ENCODE data around the gene SERTM2.
"Not testable (repeated sequence)": the region's sequence is repeated elsewhere in the genome, so short reads cannot be mapped to it uniquely, and the experiment has no call there.

Gene SERTM2
- total RNA-seq = 0 reads per million in 2 experiments

DNA sequence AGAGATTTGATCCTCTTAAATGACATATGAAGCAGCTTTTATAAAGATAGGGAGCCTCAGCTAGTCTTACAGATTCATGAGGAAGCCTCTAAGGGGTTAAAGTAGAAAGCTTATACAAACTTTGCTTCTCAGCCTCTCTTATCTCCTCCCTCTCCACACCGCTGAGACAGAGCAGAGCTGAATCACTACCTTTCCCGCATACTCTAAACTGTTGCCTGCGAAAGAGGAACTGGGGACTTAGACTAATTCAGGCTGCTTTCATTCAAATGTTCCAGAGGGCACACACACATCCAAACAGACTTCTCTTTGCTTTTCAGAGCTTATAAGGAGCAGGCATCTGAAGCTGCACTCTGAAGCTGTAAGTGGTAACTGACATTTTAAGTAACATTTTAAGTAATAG is at the start of gene SERTM2:
Gene SERTM2, plus strand, starts transcription at position 169 of the 400 bp plus-strand sequence. CDS start 7,213 bp downstream, outside the sequence.
- DNase-seq (ENCODE audit: low read depth) = no peak

GRCh38 chrX:111465669-111466068 is 45.8 kb upstream of the SERTM2 start:
- DNase-seq (ENCODE audit: low read depth) = no peak

- no peak for DNase-seq (ENCODE audit: low read depth)
Measured at GRCh38 chrX:111467896-111468295, 43.5 kb upstream of the SERTM2 start.

DNA sequence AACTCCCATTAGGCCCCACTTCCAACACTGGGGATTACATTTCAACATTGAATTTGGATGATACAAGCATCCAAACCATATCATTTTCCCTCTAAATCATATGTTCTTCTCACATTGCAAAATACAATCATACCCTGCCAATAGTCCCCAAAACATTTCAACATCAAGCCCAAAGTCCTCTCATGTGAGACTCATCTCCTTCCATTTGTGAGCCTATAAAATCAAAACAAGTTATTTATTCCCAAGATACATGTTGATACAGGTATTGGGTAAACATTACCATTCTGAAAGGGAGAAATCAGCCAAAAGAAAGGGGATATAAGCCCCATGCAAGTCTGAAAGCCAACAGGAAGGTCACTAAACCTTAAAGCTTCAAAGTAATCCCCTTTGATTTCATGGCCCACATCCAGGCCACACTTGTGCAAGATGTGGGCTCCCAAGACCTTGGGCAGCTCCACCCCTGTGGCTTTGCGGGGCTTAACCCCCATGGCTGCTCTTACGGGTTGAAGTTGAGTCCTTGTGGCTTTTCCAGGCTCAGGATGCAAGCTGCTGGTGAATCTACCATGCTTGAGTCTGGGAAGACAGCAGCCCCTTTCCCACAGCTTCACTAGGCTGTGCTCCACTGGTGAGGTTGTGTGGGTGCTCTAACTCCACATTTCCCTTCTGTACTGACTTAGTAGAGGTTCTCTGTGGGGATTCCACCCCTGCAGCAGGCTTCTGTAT is 40.6 kb upstream of the SERTM2 start:
- DNase-seq (ENCODE audit: low read depth) = no peak

GRCh38 chrX:111481896-111482295 is 29.5 kb upstream of the SERTM2 start:
- DNase-seq (ENCODE audit: low read depth) = no peak

- no peak for DNase-seq (ENCODE audit: low read depth)
Measured at GRCh38 chrX:111483135-111483534, 28.3 kb upstream of the SERTM2 start.

DNA sequence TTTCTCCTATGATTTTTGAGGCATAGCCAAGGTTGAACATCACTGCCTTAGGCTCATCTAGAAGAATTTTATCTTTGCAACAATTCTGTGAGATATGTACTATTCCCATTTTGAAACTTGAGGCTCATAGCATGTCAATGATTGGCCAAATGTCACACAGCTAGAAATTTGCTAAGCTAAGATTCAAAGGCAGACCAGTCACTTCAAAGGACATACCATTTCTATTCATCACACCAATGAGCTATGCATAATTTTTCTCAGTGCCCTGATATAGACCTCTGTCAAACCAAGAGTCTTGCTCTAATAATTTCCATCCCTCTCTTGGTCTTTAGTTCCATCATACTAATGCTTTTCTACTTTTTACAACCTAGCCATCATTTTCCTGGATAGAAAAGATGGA is 27.6 kb upstream of the SERTM2 start:
- DNase-seq (ENCODE audit: low read depth) = no peak

DNA sequence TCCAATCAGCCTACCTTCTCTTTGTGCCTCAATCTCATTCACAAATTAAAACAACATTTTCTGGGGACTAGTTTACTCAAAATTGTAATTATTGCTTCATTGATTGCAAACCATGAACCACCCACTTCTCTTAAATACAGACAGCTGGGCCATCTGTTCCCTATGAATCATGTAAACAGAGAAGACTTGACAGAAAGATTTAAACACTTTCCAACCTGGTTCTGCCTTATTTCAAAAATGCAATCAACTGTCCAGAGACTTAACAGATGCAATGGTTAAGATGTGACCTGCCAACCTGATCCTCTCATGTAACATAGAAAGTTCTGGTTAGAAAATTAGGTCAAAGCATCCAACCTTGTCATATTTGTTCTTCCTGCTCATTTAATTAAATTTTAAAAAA is 20.8 kb upstream of the SERTM2 start:
- DNase-seq (ENCODE audit: low read depth) = no peak

- DNase-seq (ENCODE audit: low read depth) = no peak
Measured at GRCh38 chrX:111492085-111492484, 19.4 kb upstream of the SERTM2 start.

DNA sequence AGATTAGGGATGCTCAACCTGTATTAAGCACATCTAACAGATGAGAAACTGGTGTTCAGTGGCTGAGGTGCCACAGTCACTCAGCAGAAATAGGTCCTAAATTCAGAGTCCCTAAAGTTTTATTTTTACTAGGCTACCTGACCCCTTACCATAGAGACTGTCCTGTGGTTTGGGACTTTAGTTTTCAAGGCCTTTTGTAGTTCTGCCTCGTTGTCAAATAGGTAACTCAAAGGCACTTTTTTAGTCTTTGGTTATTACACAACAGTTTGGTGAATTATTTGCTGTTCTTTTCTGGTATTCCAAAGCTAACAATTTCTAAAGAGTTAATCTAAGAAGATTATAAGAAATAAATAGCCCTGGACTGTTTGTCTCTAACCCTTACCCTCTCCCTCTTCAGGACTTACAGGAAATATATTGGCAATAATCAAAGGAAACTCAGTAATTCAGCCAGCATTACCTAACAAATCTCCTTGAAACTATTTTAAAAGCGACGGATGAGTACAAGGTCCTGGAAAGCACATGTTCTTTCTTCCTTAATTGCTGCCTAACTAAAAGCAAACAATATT is 12.8 kb upstream of the SERTM2 start:
- no peak for DNase-seq (ENCODE audit: low read depth)

- DNase-seq (ENCODE audit: low read depth) = no peak
Measured at GRCh38 chrX:111503485-111503993, 7.9 kb upstream of the SERTM2 start.

DNA sequence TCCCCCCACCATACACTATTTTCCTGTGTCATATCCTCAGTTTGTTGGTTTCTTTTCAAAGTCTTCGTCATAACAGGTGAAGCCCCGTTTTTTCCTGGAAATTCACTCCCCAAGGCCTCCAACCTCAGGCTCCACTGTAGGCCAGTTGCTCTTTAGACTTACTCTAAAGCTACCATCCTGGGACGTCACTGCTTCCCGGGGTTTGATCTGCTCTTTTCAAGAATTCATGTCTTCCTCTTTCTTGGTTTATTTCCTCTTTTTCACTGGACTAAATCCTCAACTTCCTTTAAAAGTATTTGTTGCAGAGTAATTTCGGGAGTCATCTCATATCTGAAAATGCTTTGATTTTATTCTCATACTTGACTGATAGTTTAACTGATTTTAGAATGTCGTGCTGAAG is 6.5 kb upstream of the SERTM2 start:
- DNase-seq (ENCODE audit: low read depth) = no peak

- DNase-seq (ENCODE audit: low read depth) = no peak
Measured at GRCh38 chrX:111505783-111506182, 5.7 kb upstream of the SERTM2 start.

GRCh38 chrX:111506826-111507225 is 4.6 kb upstream of the SERTM2 start:
- DNase-seq (ENCODE audit: low read depth) = no peak

- no peak for DNase-seq (ENCODE audit: low read depth)
Measured at GRCh38 chrX:111507933-111508332, 3.5 kb upstream of the SERTM2 start.

DNA sequence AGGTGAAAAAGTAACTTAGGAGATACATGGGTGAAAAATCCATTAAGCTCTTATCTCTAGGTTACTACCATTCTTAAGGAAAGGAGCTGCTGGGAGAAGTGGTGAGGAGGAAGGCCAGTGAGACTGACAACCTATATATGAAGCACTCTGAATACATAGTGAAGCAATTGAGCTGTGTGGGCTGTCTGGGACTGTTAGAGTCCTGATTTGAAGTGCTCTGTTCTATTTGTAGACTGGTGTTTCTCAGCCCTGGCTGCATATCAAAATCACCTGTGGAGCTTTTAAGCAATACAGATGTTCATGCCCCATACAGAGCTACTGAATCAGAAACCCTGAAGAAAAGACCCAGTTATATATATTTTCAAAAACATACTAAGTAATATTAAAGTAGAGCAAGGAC is 3.9 kb downstream of the SERTM2 start:
- no peak for DNase-seq (ENCODE audit: low read depth)

DNA sequence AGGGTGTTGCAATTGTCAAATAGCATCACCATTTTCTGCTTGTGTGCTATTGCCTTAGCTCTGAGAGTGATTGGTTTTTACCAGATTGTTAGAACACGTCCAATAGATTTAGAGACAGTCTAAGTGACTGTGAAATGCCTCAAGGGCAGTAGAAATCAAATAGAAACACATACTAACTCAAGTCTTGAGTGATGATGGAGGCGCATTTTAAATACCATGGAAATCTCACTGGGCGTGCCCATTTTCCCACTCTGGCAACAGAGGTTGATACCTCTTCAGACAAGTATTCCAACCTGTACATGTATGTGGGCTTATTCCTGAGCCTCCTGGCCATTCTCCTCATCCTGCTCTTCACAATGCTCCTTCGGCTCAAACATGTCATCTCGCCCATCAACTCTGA is 7.2 kb downstream of the SERTM2 start:
- DNase-seq (ENCODE audit: low read depth) = no peak

DNA sequence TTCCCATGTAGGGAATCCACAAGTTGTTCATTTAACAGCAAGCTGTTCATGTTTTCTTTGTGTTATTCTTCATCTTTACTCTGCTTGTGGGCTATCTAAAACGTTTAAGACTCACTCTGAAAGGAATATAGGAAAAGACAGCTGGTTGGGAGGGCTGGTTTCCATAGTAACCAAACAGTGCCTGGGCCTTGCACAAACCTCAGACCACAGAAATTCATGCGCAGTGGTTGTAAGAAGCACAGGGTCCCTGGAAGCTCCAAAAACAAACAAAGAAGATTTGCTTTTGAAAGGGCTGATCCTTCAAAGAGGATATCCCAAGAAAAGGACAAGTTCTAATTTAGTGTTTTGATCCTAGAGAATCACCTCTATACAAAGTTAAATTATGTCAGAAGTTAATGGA is 7.8 kb downstream of the SERTM2 start:
- DNase-seq (ENCODE audit: low read depth) = no peak

- DNase-seq (ENCODE audit: low read depth) = no peak
Measured at GRCh38 chrX:111520506-111520905, 9.1 kb downstream of the SERTM2 start.

DNA sequence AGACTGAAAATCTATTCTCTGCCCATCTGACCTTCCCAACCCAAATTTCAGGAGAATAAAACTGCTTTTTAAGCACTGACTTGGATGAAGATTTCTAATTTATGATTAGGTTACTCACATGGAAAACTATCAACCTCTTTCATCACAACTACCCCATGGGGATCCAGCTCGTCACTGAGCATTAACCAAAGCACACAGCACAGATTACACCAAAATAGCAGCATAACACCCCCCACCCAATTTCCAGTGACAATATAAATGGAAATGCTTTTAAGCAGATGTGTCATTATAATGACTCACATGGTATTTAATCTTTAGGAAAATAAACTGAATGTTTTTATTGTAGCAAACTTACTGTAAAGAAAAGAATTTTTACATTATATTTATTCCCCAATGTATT is 9.7 kb downstream of the SERTM2 start:
- no peak for DNase-seq (ENCODE audit: low read depth)

- no peak for DNase-seq (ENCODE audit: low read depth)
Measured at GRCh38 chrX:111543212-111543741, 31.8 kb downstream of the SERTM2 start.

GRCh38 chrX:111549235-111549634 is 37.8 kb downstream of the SERTM2 start:
- DNase-seq (ENCODE audit: low read depth) = not testable (repeated sequence)

- no peak for DNase-seq (ENCODE audit: low read depth)
Measured at GRCh38 chrX:111555406-111555958, 44.0 kb downstream of the SERTM2 start.
